Gastroesophageal sphincter (tissue), 3 donors: ENCODE measurements around the gene DOCK10.

Experiments used
- CTCF ChIP-seq, 4 experiments: fragments of 200-600 bp in 2 of 4; fragments of 450-650 bp in 2 of 4; sonication (generic) in 1 of 4; IDR thresholded peaks; one replicate each; pipeline ENCODE4 v1.5.1; 2017 to 2019; ENCODE audit warnings: antibody characterized with exemption in 4 of 4, mild to moderate bottlenecking in 2 of 4, moderate library complexity in 2 of 4
- POLR2AphosphoS5 ChIP-seq: sonication (generic); formaldehyde crosslinking; IDR thresholded peaks from one replicate; pipeline ENCODE4 v1.6.1; 2017; ENCODE audit warnings: antibody characterized with exemption

- no peak for TF ChIP-seq CTCF (IDR thresholded peaks at IDR 0.05)
- no peak for TF ChIP-seq POLR2AphosphoS5
Measured at GRCh38 chr2:225073198-225073597, 30.9 kb upstream of the DOCK10 start.
